Neural cell (in vitro differentiated cells): ENCODE measurements around the gene CLEC3B.

Experiments used
- EZH2 ChIP-seq: fragments of 200-600, 300-800 bp; shearing (Covaris generic), sonication (generic); IDR thresholded peaks from 2 replicates; pipeline ENCODE4 v1.6.1; 2014; ENCODE audit warnings: antibody characterized with exemption, low read length, borderline replicate concordance, mild to moderate bottlenecking; ENCODE audit not compliant: insufficient read depth, poor library complexity, severe bottlenecking
- TF ChIP-seq, protein P1 (sequence below): fragments of 450-650 bp; IDR thresholded peaks from 2 replicates; pipeline ENCODE4 v1.5.1; 2014; ENCODE audit warnings: antibody characterized with exemption, mild to moderate bottlenecking, moderate library complexity; ENCODE audit not compliant: poor library complexity, severe bottlenecking

DNA sequence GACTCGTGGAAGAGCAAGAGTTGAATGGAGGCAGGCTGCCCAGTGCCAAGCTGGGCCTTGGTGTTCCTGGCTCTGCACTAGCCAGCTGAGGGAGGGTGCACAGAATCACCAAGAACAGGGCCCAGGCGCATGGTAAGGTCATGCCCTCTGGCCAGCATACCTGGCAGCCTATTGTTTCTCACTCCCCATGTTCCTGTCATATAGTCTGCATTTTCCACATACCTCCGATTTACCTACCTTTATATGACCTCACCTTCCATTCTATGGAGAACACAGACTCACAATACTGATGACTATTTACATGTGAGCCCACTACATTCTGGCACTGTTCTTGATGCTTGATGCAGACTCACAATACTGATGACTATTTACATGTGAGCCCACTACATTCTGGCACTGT, 5.4 kb downstream of the CLEC3B start:
- no peak for TF ChIP-seq EZH2
- TF ChIP-seq, protein P1, sequence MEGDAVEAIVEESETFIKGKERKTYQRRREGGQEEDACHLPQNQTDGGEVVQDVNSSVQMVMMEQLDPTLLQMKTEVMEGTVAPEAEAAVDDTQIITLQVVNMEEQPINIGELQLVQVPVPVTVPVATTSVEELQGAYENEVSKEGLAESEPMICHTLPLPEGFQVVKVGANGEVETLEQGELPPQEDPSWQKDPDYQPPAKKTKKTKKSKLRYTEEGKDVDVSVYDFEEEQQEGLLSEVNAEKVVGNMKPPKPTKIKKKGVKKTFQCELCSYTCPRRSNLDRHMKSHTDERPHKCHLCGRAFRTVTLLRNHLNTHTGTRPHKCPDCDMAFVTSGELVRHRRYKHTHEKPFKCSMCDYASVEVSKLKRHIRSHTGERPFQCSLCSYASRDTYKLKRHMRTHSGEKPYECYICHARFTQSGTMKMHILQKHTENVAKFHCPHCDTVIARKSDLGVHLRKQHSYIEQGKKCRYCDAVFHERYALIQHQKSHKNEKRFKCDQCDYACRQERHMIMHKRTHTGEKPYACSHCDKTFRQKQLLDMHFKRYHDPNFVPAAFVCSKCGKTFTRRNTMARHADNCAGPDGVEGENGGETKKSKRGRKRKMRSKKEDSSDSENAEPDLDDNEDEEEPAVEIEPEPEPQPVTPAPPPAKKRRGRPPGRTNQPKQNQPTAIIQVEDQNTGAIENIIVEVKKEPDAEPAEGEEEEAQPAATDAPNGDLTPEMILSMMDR = no peak
